HepG2 (cell line): ENCODE measurements around the gene PSD. TPM values are rescaled to one million over a fixed set of nuclear protein-coding genes. Genes with fewer than 3 reads are reported as not detected.

Experiments
- ATAC-seq: fragments of 200-7000 bp; cut with Tn5 transposase; 3 replicates; pipeline ENCODE4 v1.9.1; 2020; ENCODE audit warnings: mild to moderate bottlenecking, moderate library complexity
- BruUV-seq: library from RNA; stranded (reverse); fragments of 400-500 nt; replicated peaks from 2 replicates; lab custom pipeline; 2021; lab: Mats Ljungman, UMichigan
- CTCF ChIA-PET: fragments of 300-600 bp; formaldehyde crosslinking; extraction: SDS; loops from one replicate; lab custom pipeline; 2021; ENCODE audit warnings: low total read pairs, inconsistent platforms, low intra/inter-chr PET ratio; lab: Yijun Ruan, JAX
- POLR2A ChIA-PET: fragments of 350-600 bp; sonication (Branson Sonifier 250); formaldehyde crosslinking; loops from one replicate; lab custom pipeline; 2020; ENCODE audit warnings: antibody characterized with exemption, inconsistent platforms; lab: Yijun Ruan, JAX
- DNase-seq: peaks from one replicate; pipeline ENCODE4 v3.0.0-alpha.2; 2015; ENCODE audit warnings: low spot score
- FAIRE-seq: peaks from 3 replicates; lab custom pipeline; 2011; peaks lifted over from hg19 to GRCh38; lab: Jason Lieb, UNC
- H2AFZ ChIP-seq: one replicate; pipeline ENCODE4 v1.6.1; 2011; ENCODE audit warnings: low read length, inconsistent platforms
- H3K27ac ChIP-seq: fragments of 300-600 bp; 3 replicates; pipeline ENCODE4 v1.8.0; 2011; ENCODE audit warnings: mixed run types, mild to moderate bottlenecking, mixed read lengths, low read length, inconsistent platforms; ENCODE audit not compliant: insufficient read depth; ENCODE audit errors: extremely low read length
- H3K27me3 ChIP-seq, 2 experiments: fragments of 200-600 bp in 1 of 2; 2 replicates in 1 of 2; 3 replicates in 1 of 2; pipeline versions ENCODE4 v1.6.0 to v1.8.0; 2011; ENCODE audit warnings: low read length in 2 of 2, mild to moderate bottlenecking in 2 of 2, moderate library complexity in 2 of 2, inconsistent platforms in 1 of 2; ENCODE audit not compliant: insufficient read depth in 2 of 2, control insufficient read depth in 1 of 2
- H3K36me3 ChIP-seq, 2 experiments: fragments of 200-600 bp in 1 of 2; replicated peaks in 1 of 2; 2 replicates in 1 of 2; 3 replicates in 1 of 2; pipeline versions ENCODE4 v1.5.1 to v1.8.0; 2011; ENCODE audit warnings: low read length in 2 of 2, inconsistent platforms in 1 of 2; ENCODE audit not compliant: insufficient read depth in 2 of 2, control insufficient read depth in 1 of 2
- H3K4me1 ChIP-seq: 2 replicates; pipeline ENCODE4 v1.5.1; 2012; ENCODE audit warnings: low read length, inconsistent platforms; ENCODE audit not compliant: insufficient read depth
- H3K4me2 ChIP-seq: 2 replicates; pipeline ENCODE4 v1.6.0; 2011; ENCODE audit warnings: low read depth, low read length, inconsistent platforms
- H3K4me3 ChIP-seq, 3 experiments: fragments of 200-600 bp in 1 of 3; sonication (generic), shearing (Covaris generic) in 1 of 3; replicated peaks in 1 of 3; 2 replicates each; pipeline ENCODE4 v1.5.1; 2011 to 2016; ENCODE audit warnings: low read length in 3 of 3, inconsistent platforms in 2 of 3, low read depth in 2 of 3, mild to moderate bottlenecking in 2 of 3, control low read depth in 1 of 3, mixed read lengths in 1 of 3; ENCODE audit not compliant: insufficient read depth in 1 of 3
- H3K79me2 ChIP-seq: one replicate; pipeline ENCODE4 v1.6.1; 2011; ENCODE audit warnings: low read length, inconsistent platforms; ENCODE audit not compliant: insufficient read depth
- H3K9ac ChIP-seq: 2 replicates; pipeline ENCODE4 v1.6.0; 2011; ENCODE audit warnings: mild to moderate bottlenecking, low read depth, low read length, inconsistent platforms; ENCODE audit not compliant: insufficient read depth
- H3K9me3 ChIP-seq: 2 replicates; pipeline ENCODE4 v1.5.1; 2012; ENCODE audit warnings: mild to moderate bottlenecking, low read length
- H4K20me1 ChIP-seq: 2 replicates; pipeline ENCODE4 v1.6.0; 2011; ENCODE audit warnings: inconsistent platforms, mild to moderate bottlenecking, low read length, moderate library complexity; ENCODE audit not compliant: insufficient read depth
- ARID3A ChIP-seq: IDR thresholded peaks from 2 replicates; pipeline ENCODE4 v1.6.1; 2012; ENCODE audit warnings: low read depth, low read length, improper control_type of control experiment
- FOXK2 ChIP-seq: fragments of 450-650 bp; IDR thresholded peaks from 2 replicates; pipeline ENCODE4 v1.6.1; 2016
- KMT2A ChIP-seq: sonication (generic); formaldehyde crosslinking; IDR thresholded peaks from 2 replicates; pipeline ENCODE4 v1.4.0; 2020; ENCODE audit warnings: missing genetic modification reagents
- KMT2B ChIP-seq: IDR thresholded peaks from 2 replicates; pipeline ENCODE4 v1.6.1; 2016; ENCODE audit warnings: missing genetic modification reagents, missing compliant biosample characterization
- MXD4 ChIP-seq: IDR thresholded peaks from 2 replicates; pipeline ENCODE4 v1.6.1; 2016; ENCODE audit warnings: mild to moderate bottlenecking, missing biosample characterization, missing genetic modification reagents
- NFE2L1 ChIP-seq: sonication (generic); formaldehyde crosslinking; IDR thresholded peaks from 2 replicates; pipeline ENCODE4 v1.4.0; 2020; ENCODE audit warnings: missing genetic modification reagents, mild to moderate bottlenecking, borderline replicate concordance
- SOX5 ChIP-seq: IDR thresholded peaks from 2 replicates; pipeline ENCODE4 v1.6.1; 2016; ENCODE audit warnings: borderline replicate concordance
- TBP ChIP-seq: sonication (generic); formaldehyde crosslinking; IDR thresholded peaks from 2 replicates; pipeline ENCODE4 v1.5.0; 2020; ENCODE audit warnings: missing genetic modification reagents
- TEAD2 ChIP-seq: sonication (generic); formaldehyde crosslinking; IDR thresholded peaks from 2 replicates; pipeline ENCODE4 v1.9.0; 2021; ENCODE audit warnings: missing genetic modification reagents
- TEF ChIP-seq: sonication (generic); formaldehyde crosslinking; IDR thresholded peaks from 2 replicates; pipeline ENCODE4 v1.5.0; 2020; ENCODE audit warnings: missing genetic modification reagents
- ZBTB1 ChIP-seq: sonication (generic); formaldehyde crosslinking; IDR thresholded peaks from 2 replicates; pipeline ENCODE4 v1.4.0; 2020; ENCODE audit warnings: missing genetic modification reagents, borderline replicate concordance
- ZFYVE20 ChIP-seq: sonication (generic); formaldehyde crosslinking; IDR thresholded peaks from 2 replicates; pipeline ENCODE4 v1.8.0; 2023; ENCODE audit warnings: low read depth, mild to moderate bottlenecking, moderate library complexity, missing genetic modification reagents, borderline replicate concordance
- ZMAT5 ChIP-seq: sonication (generic); formaldehyde crosslinking; IDR thresholded peaks from 2 replicates; pipeline ENCODE4 v1.5.0; 2020; ENCODE audit warnings: mild to moderate bottlenecking, low read depth, missing genetic modification reagents, borderline replicate concordance
- ZNF121 ChIP-seq: sonication (generic); formaldehyde crosslinking; IDR thresholded peaks from 2 replicates; pipeline ENCODE4 v1.5.0; 2020; ENCODE audit warnings: mild to moderate bottlenecking, missing genetic modification reagents
- ZNF441 ChIP-seq: sonication (generic); formaldehyde crosslinking; IDR thresholded peaks from 2 replicates; pipeline ENCODE4 v1.7.0; 2021; ENCODE audit warnings: missing genetic modification reagents, borderline replicate concordance
- ZNF552 ChIP-seq: sonication (generic); formaldehyde crosslinking; IDR thresholded peaks from 2 replicates; pipeline ENCODE4 v1.9.0; 2022; ENCODE audit warnings: missing genetic modification reagents, mild to moderate bottlenecking, borderline replicate concordance
- ZNF768 ChIP-seq: sonication (generic); formaldehyde crosslinking; IDR thresholded peaks from 2 replicates; pipeline ENCODE4 v1.4.0; 2020; ENCODE audit warnings: missing genetic modification reagents
- ZNF800 ChIP-seq: sonication (generic); formaldehyde crosslinking; IDR thresholded peaks from 2 replicates; pipeline ENCODE4 v1.4.0; 2020; ENCODE audit warnings: missing genetic modification reagents
- WGBS: methylation state at CpG from one replicate; pipeline ENCODE4 v1.1.6; 2017; ENCODE audit warnings: low lambda C conversion rate; 5-methylcytosine and 5-hydroxymethylcytosine counted together
- in situ Hi-C: cut with HindIII; loops from 2 replicates; pipeline ENCODE4 v1.10.0; 2017; ENCODE audit warnings: low pct_unique_long_range_greater_than_20kb; ENCODE audit not compliant: extremely low pct_ligation_motif_present
- intact Hi-C: fragments of 100-400 bp; cut with micrococcal nuclease; formaldehyde crosslinking; loops from one replicate; pipeline ENCODE4 v1.10.0; 2022; ENCODE audit not compliant: unreplicated experiment
- polyA plus RNA-seq, 8 experiments: library from polyadenylated mRNA; depleted of rRNA in 3 of 8; stranded (reverse) in 7 of 8; unstranded in 1 of 8; fragments of >200 nt; fragmentation: Illumina TruSeq in 4 of 8; extraction: Trizol in 4 of 8; gene quantifications; 2 replicates each; pipeline versions ENCODE4 v1.2.1 to v1.2.3, GENCODE V29; 2011 to 2016; ENCODE audit warnings: low read depth in 4 of 8, missing spikeins in 1 of 8, mixed read lengths in 1 of 8; ENCODE audit not compliant: insufficient read depth in 1 of 8
- total RNA-seq, 5 experiments: library from RNA; depleted of rRNA; stranded (reverse); fragments of >200 nt; fragmentation: Illumina TruSeq; extraction: Trizol; gene quantifications; 2 replicates each; pipeline ENCODE4 v1.2.3, GENCODE V29; 2016; ENCODE audit warnings: low read depth in 1 of 5

PSD gene
- total and polyA plus RNA-seq, 2 of the 13 experiments (the other 11 are each of a cell fraction or from before 2014, with no cell fraction given): 0.35 to 0.58 TPM

GRCh38 chr10:102433619-102434046 is 15.0 kb upstream of the PSD start (continued):
- TF ChIP-seq ARID3A: no peak
- TF ChIP-seq, all 625 proteins: peak for 16

- peak; percentile 88 for FAIRE-seq
- CTCF ChIA-PET: no interaction called here
- TF ChIP-seq ZNF768 (CRISPR knock-in tag): peak; percentile 37; the same call in 1 of the 2 replicates
- no peak for TF ChIP-seq ZFYVE20 (CRISPR knock-in tag)
- no peak for TF ChIP-seq ZMAT5 (CRISPR knock-in tag)
- TF ChIP-seq ZNF121 (CRISPR knock-in tag): peak; percentile 54; the same call in 1 of the 2 replicates
- TF ChIP-seq NFE2L1 (CRISPR knock-in tag): no peak
- no peak for TF ChIP-seq ZBTB1 (CRISPR knock-in tag)
- no peak for TF ChIP-seq TBP (CRISPR knock-in tag)
- no peak for TF ChIP-seq ZNF800 (CRISPR knock-in tag)
- peak; percentile 64; the same call in 1 of the 2 replicates for TF ChIP-seq ZNF441 (CRISPR knock-in tag)
- no peak for TF ChIP-seq SOX5 (CRISPR knock-in tag)
- TF ChIP-seq ZNF552 (CRISPR knock-in tag): no peak
- TF ChIP-seq FOXK2: no peak
- TF ChIP-seq KMT2A (CRISPR knock-in tag): peak; percentile 79; the same call in 1 of the 2 replicates
- peak; percentile 56; the same call in 1 of the 2 replicates for TF ChIP-seq MXD4 (CRISPR knock-in tag)
- peak; percentile 84 for TF ChIP-seq KMT2B (CRISPR knock-in tag)
- no peak for TF ChIP-seq TEF
- TF ChIP-seq TEAD2 (CRISPR knock-in tag): no peak
Measured at GRCh38 chr10:102432162-102432950, 13.8 kb upstream of the PSD start, which contains the start of gene CUEDC2. Gene CUEDC2 (minus strand): TSS chr10:102432574. CDS start chr10:102425188, 7,386 bp downstream.

More at GRCh38 chr10:102432162-102432950, 13.8 kb upstream of the PSD start, which contains the start of gene CUEDC2:
- Histone ChIP-seq H3K9ac (peak within 1 kb of the TSS; percentile 85), H3K9me3 (no peaks in the 10 kb centered on the region), H3K4me1 (peaks cover 35% of the 10 kb centered on the region), H3K4me2 (peak within 1 kb of the TSS; percentile 97), H3K27me3 (no peaks in the 10 kb centered on the region; a peak in 1 of 5 replicates), H4K20me1 (no peaks in the 10 kb centered on the region), H3K4me3 (peak within 1 kb of the TSS; percentile 74 to 92 (median 91)), H3K79me2 (peaks cover 5% of the 10 kb centered on the region), H3K36me3 (no peaks in the 10 kb centered on the region), H3K27ac (peak within 1 kb of the TSS; percentile 72), H2AFZ (peak within 1 kb of the TSS; percentile 1)
- POLR2A ChIA-PET: interaction anchor here (0.6 to 6.8 kb wide), 14 partner anchors 9 to 210 kb away, joined by 3 to 135 read pairs (median 6); partner anchors contain the start of genes ACTR1A, C10orf95, FBXL15 and NFKB2
- BruUV-seq: TSS peak; percentile 55
- WGBS: 3% methylated on average over 24 of the region's 52 CpGs
- peak; percentile 78 for ATAC-seq
- in situ Hi-C loops (no loop called here), intact Hi-C loops (loop anchor here (2.0 kb wide), 1 partner anchor 16 kb away; no protein-coding TSS in a partner anchor)
- peak; percentile 89 for DNase-seq
